K562 (cell line): ENCODE data around the gene SIGMAR1. TPM values are rescaled to one million over a fixed set of nuclear protein-coding genes. Genes with fewer than 3 reads are reported as not detected.

ENCODE experiments used
- BRF1 ChIP-seq: IDR thresholded peaks from 3 replicates; pipeline ENCODE4 v1.6.1; 2011; ENCODE audit warnings: borderline replicate concordance, mild to moderate bottlenecking; ENCODE audit not compliant: insufficient read length; ENCODE audit errors: extremely low read depth
- E2F3 ChIP-seq: fragments of 250-450 bp; sonication (Bioruptor Pico); IDR thresholded peaks from 2 replicates; pipeline ENCODE4 v1.4.0; 2020; ENCODE audit warnings: mild to moderate bottlenecking
- EP400 ChIP-seq: fragments of 450-650 bp; IDR thresholded peaks from 2 replicates; pipeline ENCODE4 v1.6.1; 2017; ENCODE audit warnings: antibody characterized with exemption, mild to moderate bottlenecking, moderate library complexity
- HLTF ChIP-seq: fragments of 450-650 bp; IDR thresholded peaks from 2 replicates; pipeline ENCODE4 v1.6.1; 2016
- HOXB6 ChIP-seq: fragments of 250-450 bp; sonication (Bioruptor Pico); IDR thresholded peaks from 2 replicates; pipeline ENCODE4 v1.5.1; 2022; ENCODE audit warnings: mild to moderate bottlenecking, borderline replicate concordance
- IRF2 ChIP-seq: sonication (generic); formaldehyde crosslinking; IDR thresholded peaks from 2 replicates; pipeline ENCODE4 v1.8.1; 2022; ENCODE audit warnings: mild to moderate bottlenecking, missing genetic modification reagents
- KHSRP ChIP-seq: fragments of 450-650 bp; IDR thresholded peaks from 2 replicates; pipeline ENCODE4 v1.6.1; 2017
- KLF6 ChIP-seq: fragments of 250-450 bp; sonication (Bioruptor Pico); IDR thresholded peaks from 2 replicates; pipeline ENCODE4 v1.4.0; 2020; ENCODE audit warnings: mild to moderate bottlenecking, moderate library complexity, borderline replicate concordance
- PHB2 ChIP-seq: fragments of 450-650 bp; IDR thresholded peaks from 2 replicates; pipeline ENCODE4 v1.6.1; 2017; ENCODE audit warnings: low read depth
- POLR2H ChIP-seq: IDR thresholded peaks from 2 replicates; pipeline ENCODE4 v1.6.1; 2016; ENCODE audit warnings: missing genetic modification characterization, low read depth, mild to moderate bottlenecking, control low read depth, missing compliant biosample characterization, moderate library complexity
- RAD51 ChIP-seq: fragments of 450-650 bp; IDR thresholded peaks from 2 replicates; pipeline ENCODE4 v1.7.1; 2016; ENCODE audit warnings: low read depth, mild to moderate bottlenecking, borderline replicate concordance
- SMARCA5 ChIP-seq: fragments of 450-650 bp; IDR thresholded peaks from 2 replicates; pipeline ENCODE4 v1.6.1; 2016
- SP1 ChIP-seq: sonication (generic); formaldehyde crosslinking; IDR thresholded peaks from 2 replicates; pipeline ENCODE4 v1.8.1; 2022; ENCODE audit warnings: mild to moderate bottlenecking, missing genetic modification reagents
- TGIF2 ChIP-seq: sonication (generic); formaldehyde crosslinking; IDR thresholded peaks from 2 replicates; pipeline ENCODE4 v1.8.1; 2022; ENCODE audit warnings: mild to moderate bottlenecking, missing genetic modification reagents, moderate library complexity
- ZBTB8A ChIP-seq: fragments of 450-650 bp; IDR thresholded peaks from 2 replicates; pipeline ENCODE4 v1.6.1; 2018; ENCODE audit warnings: mild to moderate bottlenecking, moderate library complexity; ENCODE audit not compliant: partially characterized antibody
- ZKSCAN1 ChIP-seq: fragments of 150-350 bp; IDR thresholded peaks from 2 replicates; pipeline ENCODE4 v1.6.1; 2016; ENCODE audit warnings: low read depth, low read length
- ZNF224 ChIP-seq: sonication (generic); formaldehyde crosslinking; IDR thresholded peaks from 2 replicates; pipeline ENCODE4 v1.8.0; 2022; ENCODE audit warnings: mild to moderate bottlenecking, missing genetic modification reagents
- ZNF445 ChIP-seq: fragments of 250-450 bp; sonication (Bioruptor Pico); IDR thresholded peaks from 2 replicates; pipeline ENCODE4 v1.4.0; 2020; ENCODE audit warnings: low read depth, mild to moderate bottlenecking, moderate library complexity
- polyA plus RNA-seq, 8 experiments: library from polyadenylated mRNA; depleted of rRNA in 4 of 8; stranded (reverse) in 5 of 8; unstranded in 3 of 8; fragments of >200 nt; fragmentation: Nextera tagmentation in 2 of 8; fragmentation: Illumina TruSeq in 1 of 8; extraction: Ambion mirVana in 2 of 8; extraction: Trizol in 1 of 8; gene quantifications; 2 replicates each; pipeline versions ENCODE4 v1.2.1 to v1.2.3, GENCODE V29; 2011 to 2014; ENCODE audit warnings: inconsistent platforms in 1 of 8, missing spikeins in 1 of 8
- total RNA-seq, 7 experiments: library from RNA; depleted of rRNA in 6 of 7; stranded (reverse); fragments of >200 nt in 6 of 7; fragmentation: Illumina TruSeq in 2 of 7; extraction: Trizol in 2 of 7; gene quantifications; 2 replicates each; pipeline versions ENCODE4 v1.2.1 to v1.2.3, GENCODE V29; 2011 to 2021; ENCODE audit warnings: low replicate concordance in 1 of 7
- TF ChIP-seq, protein P1 (sequence below): IDR thresholded peaks from 2 replicates; pipeline ENCODE4 v1.6.1; 2011; ENCODE audit warnings: borderline replicate concordance, low read depth, mild to moderate bottlenecking, moderate library complexity, low read length; ENCODE audit not compliant: insufficient read depth, poor library complexity, severe bottlenecking
- TF ChIP-seq, protein P2 (sequence below): fragments of 450-650 bp; IDR thresholded peaks from 2 replicates; pipeline ENCODE4 v1.6.1; 2017; ENCODE audit warnings: antibody characterized with exemption
- TF ChIP-seq, protein P3 (sequence below): fragments of 450-650 bp; IDR thresholded peaks from 2 replicates; pipeline ENCODE4 v1.6.1; 2017; ENCODE audit warnings: antibody characterized with exemption, mild to moderate bottlenecking

The SIGMAR1 gene
- total and polyA plus RNA-seq, 9 of the 15 experiments (the other 6 are each of a cell fraction or from before 2014, with no cell fraction given): 6.9 to 80.0 (median 35.2) TPM

DNA sequence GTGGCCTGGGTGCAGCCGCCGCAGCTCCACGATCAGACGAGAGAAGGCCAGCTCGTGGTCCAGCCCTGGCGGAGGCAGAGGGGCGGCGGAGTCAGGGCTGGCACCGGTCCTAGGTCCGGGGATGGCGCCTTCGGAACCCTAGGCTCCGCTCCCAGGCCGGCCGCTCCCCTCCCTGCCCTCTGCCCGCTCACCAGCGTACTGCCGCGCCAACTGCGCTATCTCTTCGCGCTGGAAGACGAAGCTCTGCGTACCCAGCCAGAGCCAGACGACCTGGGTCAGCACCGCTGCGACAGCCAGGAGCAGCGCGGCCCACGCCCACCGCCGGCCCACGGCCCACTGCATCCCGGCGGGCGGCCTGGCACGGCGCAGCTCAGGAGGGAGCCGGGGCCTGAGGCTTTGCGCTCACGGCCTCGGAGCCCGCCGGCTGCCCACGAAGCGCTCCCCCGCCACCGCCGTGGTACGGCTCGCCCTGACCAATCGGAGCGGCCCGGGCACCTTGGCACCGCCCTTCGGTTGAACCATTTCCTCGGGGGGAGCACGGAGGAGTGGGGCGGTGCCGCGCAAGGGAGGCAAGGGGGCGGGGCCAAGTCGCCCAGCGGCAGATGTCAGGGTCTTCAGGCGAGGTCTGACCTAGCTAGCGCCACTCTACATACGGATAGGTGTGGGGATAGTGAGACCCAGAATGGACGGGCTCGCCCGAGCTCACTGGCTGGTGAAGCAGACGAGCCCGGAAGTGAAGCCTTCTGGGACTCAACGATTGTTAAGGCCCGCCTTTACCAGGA is at the start of gene SIGMAR1 (continued):
- no peak for TF ChIP-seq TGIF2 (CRISPR knock-in tag)
- TF ChIP-seq IRF2: no peak
- TF ChIP-seq PHB2: no peak
- TF ChIP-seq ZNF445 (CRISPR knock-in tag): no peak
- no peak for TF ChIP-seq ZBTB8A
- TF ChIP-seq ZKSCAN1: no peak
- 0 out of 2 replicates have a peak, but pooled peaks have one; percentile 22 for TF ChIP-seq SP1
- TF ChIP-seq HLTF: no peak
- no peak for TF ChIP-seq HOXB6 (CRISPR knock-in tag)
- TF ChIP-seq ZNF224 (CRISPR knock-in tag): no peak
- TF ChIP-seq, protein P1, sequence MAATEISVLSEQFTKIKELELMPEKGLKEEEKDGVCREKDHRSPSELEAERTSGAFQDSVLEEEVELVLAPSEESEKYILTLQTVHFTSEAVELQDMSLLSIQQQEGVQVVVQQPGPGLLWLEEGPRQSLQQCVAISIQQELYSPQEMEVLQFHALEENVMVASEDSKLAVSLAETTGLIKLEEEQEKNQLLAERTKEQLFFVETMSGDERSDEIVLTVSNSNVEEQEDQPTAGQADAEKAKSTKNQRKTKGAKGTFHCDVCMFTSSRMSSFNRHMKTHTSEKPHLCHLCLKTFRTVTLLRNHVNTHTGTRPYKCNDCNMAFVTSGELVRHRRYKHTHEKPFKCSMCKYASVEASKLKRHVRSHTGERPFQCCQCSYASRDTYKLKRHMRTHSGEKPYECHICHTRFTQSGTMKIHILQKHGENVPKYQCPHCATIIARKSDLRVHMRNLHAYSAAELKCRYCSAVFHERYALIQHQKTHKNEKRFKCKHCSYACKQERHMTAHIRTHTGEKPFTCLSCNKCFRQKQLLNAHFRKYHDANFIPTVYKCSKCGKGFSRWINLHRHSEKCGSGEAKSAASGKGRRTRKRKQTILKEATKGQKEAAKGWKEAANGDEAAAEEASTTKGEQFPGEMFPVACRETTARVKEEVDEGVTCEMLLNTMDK: no peak
- TF ChIP-seq KLF6 (CRISPR knock-in tag): no peak
- no peak for TF ChIP-seq POLR2H (tag)
- TF ChIP-seq RAD51: no peak
- TF ChIP-seq EP400: peak; percentile 12; the same call in 1 of the 2 replicates
- TF ChIP-seq SMARCA5: no peak
- no peak for TF ChIP-seq BRF1
- TF ChIP-seq, protein P2, sequence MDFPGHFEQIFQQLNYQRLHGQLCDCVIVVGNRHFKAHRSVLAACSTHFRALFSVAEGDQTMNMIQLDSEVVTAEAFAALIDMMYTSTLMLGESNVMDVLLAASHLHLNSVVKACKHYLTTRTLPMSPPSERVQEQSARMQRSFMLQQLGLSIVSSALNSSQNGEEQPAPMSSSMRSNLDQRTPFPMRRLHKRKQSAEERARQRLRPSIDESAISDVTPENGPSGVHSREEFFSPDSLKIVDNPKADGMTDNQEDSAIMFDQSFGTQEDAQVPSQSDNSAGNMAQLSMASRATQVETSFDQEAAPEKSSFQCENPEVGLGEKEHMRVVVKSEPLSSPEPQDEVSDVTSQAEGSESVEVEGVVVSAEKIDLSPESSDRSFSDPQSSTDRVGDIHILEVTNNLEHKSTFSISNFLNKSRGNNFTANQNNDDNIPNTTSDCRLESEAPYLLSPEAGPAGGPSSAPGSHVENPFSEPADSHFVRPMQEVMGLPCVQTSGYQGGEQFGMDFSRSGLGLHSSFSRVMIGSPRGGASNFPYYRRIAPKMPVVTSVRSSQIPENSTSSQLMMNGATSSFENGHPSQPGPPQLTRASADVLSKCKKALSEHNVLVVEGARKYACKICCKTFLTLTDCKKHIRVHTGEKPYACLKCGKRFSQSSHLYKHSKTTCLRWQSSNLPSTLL: no peak
- TF ChIP-seq, protein P3, sequence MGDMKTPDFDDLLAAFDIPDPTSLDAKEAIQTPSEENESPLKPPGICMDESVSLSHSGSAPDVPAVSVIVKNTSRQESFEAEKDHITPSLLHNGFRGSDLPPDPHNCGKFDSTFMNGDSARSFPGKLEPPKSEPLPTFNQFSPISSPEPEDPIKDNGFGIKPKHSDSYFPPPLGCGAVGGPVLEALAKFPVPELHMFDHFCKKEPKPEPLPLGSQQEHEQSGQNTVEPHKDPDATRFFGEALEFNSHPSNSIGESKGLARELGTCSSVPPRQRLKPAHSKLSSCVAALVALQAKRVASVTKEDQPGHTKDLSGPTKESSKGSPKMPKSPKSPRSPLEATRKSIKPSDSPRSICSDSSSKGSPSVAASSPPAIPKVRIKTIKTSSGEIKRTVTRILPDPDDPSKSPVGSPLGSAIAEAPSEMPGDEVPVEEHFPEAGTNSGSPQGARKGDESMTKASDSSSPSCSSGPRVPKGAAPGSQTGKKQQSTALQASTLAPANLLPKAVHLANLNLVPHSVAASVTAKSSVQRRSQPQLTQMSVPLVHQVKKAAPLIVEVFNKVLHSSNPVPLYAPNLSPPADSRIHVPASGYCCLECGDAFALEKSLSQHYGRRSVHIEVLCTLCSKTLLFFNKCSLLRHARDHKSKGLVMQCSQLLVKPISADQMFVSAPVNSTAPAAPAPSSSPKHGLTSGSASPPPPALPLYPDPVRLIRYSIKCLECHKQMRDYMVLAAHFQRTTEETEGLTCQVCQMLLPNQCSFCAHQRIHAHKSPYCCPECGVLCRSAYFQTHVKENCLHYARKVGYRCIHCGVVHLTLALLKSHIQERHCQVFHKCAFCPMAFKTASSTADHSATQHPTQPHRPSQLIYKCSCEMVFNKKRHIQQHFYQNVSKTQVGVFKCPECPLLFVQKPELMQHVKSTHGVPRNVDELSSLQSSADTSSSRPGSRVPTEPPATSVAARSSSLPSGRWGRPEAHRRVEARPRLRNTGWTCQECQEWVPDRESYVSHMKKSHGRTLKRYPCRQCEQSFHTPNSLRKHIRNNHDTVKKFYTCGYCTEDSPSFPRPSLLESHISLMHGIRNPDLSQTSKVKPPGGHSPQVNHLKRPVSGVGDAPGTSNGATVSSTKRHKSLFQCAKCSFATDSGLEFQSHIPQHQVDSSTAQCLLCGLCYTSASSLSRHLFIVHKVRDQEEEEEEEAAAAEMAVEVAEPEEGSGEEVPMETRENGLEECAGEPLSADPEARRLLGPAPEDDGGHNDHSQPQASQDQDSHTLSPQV: peak; percentile 56; the same call in 1 of the 2 replicates
- no peak for TF ChIP-seq E2F3 (CRISPR knock-in tag)
- no peak for TF ChIP-seq KHSRP
